Urinary bladder (tissue), 4 donors: ENCODE data around the gene SPRN. TPM values are rescaled to one million over a fixed set of nuclear protein-coding genes. Genes with fewer than 3 reads are reported as not detected.
"Not testable (repeated sequence)": the region's sequence is repeated elsewhere in the genome, so short reads cannot be mapped to it uniquely, and the experiment has no call there.

Experiments used
- DNase-seq: peaks from one replicate; pipeline ENCODE4 v3.0.0-alpha.2; 2015; ENCODE audit errors: extremely low spot score
- H3K27ac ChIP-seq: one replicate; pipeline ENCODE4 v1.5.1; 2013; ENCODE audit warnings: low read depth, mild to moderate bottlenecking, moderate library complexity
- H3K36me3 ChIP-seq: one replicate; pipeline ENCODE4 v1.6.1; 2013; ENCODE audit warnings: mild to moderate bottlenecking, moderate library complexity; ENCODE audit not compliant: insufficient read depth
- H3K4me1 ChIP-seq: one replicate; pipeline ENCODE4 v1.6.1; 2013; ENCODE audit warnings: mild to moderate bottlenecking, moderate library complexity; ENCODE audit not compliant: insufficient read depth
- H3K4me3 ChIP-seq: one replicate; pipeline ENCODE4 v1.5.1; 2013; ENCODE audit warnings: low read depth, low read length
- WGBS: extraction: QIAGEN DNeasy Blood & Tissue Kit; methylation state at CpG from one replicate; pipeline ENCODE4 v1.1.7; 2013; 5-methylcytosine and 5-hydroxymethylcytosine counted together
- polyA plus RNA-seq: library from polyadenylated mRNA; stranded (reverse); fragments of 200-250 nt; gene quantifications from one replicate; pipeline ENCODE4 v1.2.3, GENCODE V29; 2013
- total RNA-seq: library from RNA; depleted of rRNA; stranded (reverse); fragments of >200 nt; gene quantifications from one replicate; pipeline ENCODE4 v1.2.3, GENCODE V29; 2014
- donor health status: healthy with polysubstance abuse.
- donor health status: healthy.

Gene SPRN
- 0.74 TPM for total RNA-seq
- 0.19 TPM for polyA plus RNA-seq

GRCh38 chr10:133424601-133425000 lies at the start of gene SPRN:
SPRN (minus strand) TSS chr10:133424625; CDS start chr10:133423681, 944 bp downstream.
- DNase-seq, H3K4me1 ChIP-seq, H3K36me3 ChIP-seq, H3K27ac ChIP-seq: not testable (repeated sequence)
- H3K4me3 ChIP-seq = peak within 1 kb of the TSS; percentile 35
- 4% methylated on average over 12 of the region's 37 CpGs for WGBS

- H3K4me1 ChIP-seq = no peaks in the 10 kb centered on the region
- 71% methylated on average over 2 of the region's 2 CpGs for WGBS
- no peaks in the 10 kb centered on the region for H3K36me3 ChIP-seq
- no peak overlapping the region for H3K27ac ChIP-seq
- no peak overlapping the region for H3K4me3 ChIP-seq
- DNase-seq = no peak
Observed at GRCh38 chr10:133474027-133474426, 49.6 kb upstream of the SPRN start.

- no peak overlapping the region for H3K27ac ChIP-seq
- no peak for DNase-seq
- no peaks in the 10 kb centered on the region for H3K36me3 ChIP-seq
- no peaks in the 10 kb centered on the region for H3K4me1 ChIP-seq
- WGBS = 63% methylated on average over 4 of the region's 4 CpGs
- H3K4me3 ChIP-seq = no peak overlapping the region
Observed at GRCh38 chr10:133473270-133473669, 48.8 kb upstream of the SPRN start.

GRCh38 chr10:133471300-133472109 lies 47.1 kb upstream of the SPRN start:
- H3K27ac ChIP-seq = no peak overlapping the region
- no peaks in the 10 kb centered on the region for H3K4me1 ChIP-seq
- WGBS = 76% methylated on average over 7 of the region's 7 CpGs
- no peak for DNase-seq
- no peak overlapping the region for H3K4me3 ChIP-seq
- H3K36me3 ChIP-seq = no peaks in the 10 kb centered on the region

GRCh38 chr10:133469205-133469604 lies 44.8 kb upstream of the SPRN start:
- not testable (repeated sequence) for H3K27ac ChIP-seq, H3K36me3 ChIP-seq, H3K4me1 ChIP-seq, H3K4me3 ChIP-seq, DNase-seq
- 74% methylated on average over 3 of the region's 3 CpGs for WGBS

GRCh38 chr10:133467286-133467911 lies 43.0 kb upstream of the SPRN start:
- no peaks in the 10 kb centered on the region for H3K4me1 ChIP-seq
- H3K27ac ChIP-seq = no peak overlapping the region
- no peaks in the 10 kb centered on the region for H3K36me3 ChIP-seq
- no peak for DNase-seq
- WGBS = 87% methylated on average over 17 of the region's 17 CpGs
- no peak overlapping the region for H3K4me3 ChIP-seq

GRCh38 chr10:133466683-133467275 lies 42.4 kb upstream of the SPRN start:
- WGBS = 94% methylated on average over 7 of the region's 7 CpGs

GRCh38 chr10:133465950-133466474 lies 41.6 kb upstream of the SPRN start:
- Histone ChIP-seq H3K36me3 (no peaks in the 10 kb centered on the region), H3K27ac (no peak overlapping the region), H3K4me1 (no peaks in the 10 kb centered on the region), H3K4me3 (no peak overlapping the region)
- WGBS = 91% methylated on average over 7 of the region's 7 CpGs
- DNase-seq = no peak

More at GRCh38 chr10:133466683-133467275, 42.4 kb upstream of the SPRN start:
- Histone ChIP-seq H3K27ac (no peak overlapping the region), H3K4me1 (no peaks in the 10 kb centered on the region), H3K4me3 (no peak overlapping the region), H3K36me3 (no peaks in the 10 kb centered on the region)
- DNase-seq = no peak

GRCh38 chr10:133465191-133465949 lies 40.9 kb upstream of the SPRN start:
- Histone ChIP-seq H3K36me3 (no peaks in the 10 kb centered on the region), H3K4me3 (no peak overlapping the region), H3K4me1 (no peaks in the 10 kb centered on the region), H3K27ac (no peak overlapping the region)
- 28% methylated on average over 55 of the region's 55 CpGs for WGBS
- no peak for DNase-seq

GRCh38 chr10:133464582-133465031 lies 40.2 kb upstream of the SPRN start:
- Histone ChIP-seq H3K36me3 (no peaks in the 10 kb centered on the region), H3K4me3 (no peak overlapping the region), H3K4me1 (no peaks in the 10 kb centered on the region), H3K27ac (no peak overlapping the region)
- WGBS = 95% methylated on average over 12 of the region's 12 CpGs
- DNase-seq = no peak

- Histone ChIP-seq H3K27ac (no peak overlapping the region), H3K4me1 (no peaks in the 10 kb centered on the region), H3K36me3 (no peaks in the 10 kb centered on the region), H3K4me3 (no peak overlapping the region)
- no peak for DNase-seq
- WGBS = 91% methylated on average over 10 of the region's 10 CpGs
Observed at GRCh38 chr10:133462512-133463305, 38.3 kb upstream of the SPRN start.

GRCh38 chr10:133461841-133462240 lies 37.4 kb upstream of the SPRN start:
- Histone ChIP-seq H3K36me3 (no peaks in the 10 kb centered on the region), H3K27ac (no peak overlapping the region), H3K4me3 (no peak overlapping the region), H3K4me1 (no peaks in the 10 kb centered on the region)
- DNase-seq = no peak
- 75% methylated on average over 8 of the region's 8 CpGs for WGBS
